Lung (tissue), 12 donors: Measurements from ENCODE around the gene COL9A3. TPM values are rescaled to one million over a fixed set of nuclear protein-coding genes. Genes with fewer than 3 reads are reported as not detected.

ENCODE experiments used
- ATAC-seq: fragments of 200-7000 bp; cut with Tn5 transposase; one replicate; pipeline ENCODE4 v1.9.1; 2020; ENCODE audit warnings: moderate number of reproducible peaks; ENCODE audit not compliant: insufficient read depth, low FRiP score
- DNase-seq, 3 donors: peaks; one replicate each; pipeline ENCODE4 v3.0.0-alpha.2; 2013 to 2017
- H3K27ac ChIP-seq, 2 donors: one replicate each; pipeline ENCODE4 v1.5.1; 2013; ENCODE audit warnings: mild to moderate bottlenecking in 2 of 2, moderate library complexity in 2 of 2, control low read depth in 1 of 2, inconsistent platforms in 1 of 2, low read depth in 1 of 2, low read length in 1 of 2
- H3K27me3 ChIP-seq, 3 donors: one replicate each; pipeline ENCODE4 v1.5.1; 2013; ENCODE audit warnings: low read length in 2 of 3; ENCODE audit not compliant: control insufficient read depth in 3 of 3, insufficient read depth in 3 of 3
- H3K36me3 ChIP-seq, 4 donors: one replicate each; pipeline ENCODE4 v1.5.1; 2013; ENCODE audit warnings: low read length in 4 of 4, mild to moderate bottlenecking in 1 of 4, moderate library complexity in 1 of 4; ENCODE audit not compliant: control insufficient read depth in 4 of 4, insufficient read depth in 4 of 4
- H3K4me1 ChIP-seq, 5 donors: one replicate each; pipeline ENCODE4 v1.5.1; 2013; ENCODE audit warnings: low read length in 5 of 5, mild to moderate bottlenecking in 2 of 5, moderate library complexity in 1 of 5; ENCODE audit not compliant: control insufficient read depth in 5 of 5, insufficient read depth in 5 of 5
- H3K4me3 ChIP-seq: one replicate; pipeline ENCODE4 v1.5.1; 2013; ENCODE audit warnings: mild to moderate bottlenecking, control low read depth, moderate library complexity
- H3K9ac ChIP-seq, 2 donors: one replicate each; pipeline ENCODE4 v1.5.1; 2013; ENCODE audit warnings: low read length in 2 of 2, control low read depth in 1 of 2; ENCODE audit not compliant: insufficient read depth in 1 of 2
- H3K9me3 ChIP-seq, 4 donors: one replicate each; pipeline ENCODE4 v1.5.1; 2013; ENCODE audit warnings: low read length in 3 of 4, mild to moderate bottlenecking in 1 of 4, moderate library complexity in 1 of 4; ENCODE audit not compliant: control insufficient read depth in 4 of 4, insufficient read depth in 3 of 4
- CTCF ChIP-seq: IDR thresholded peaks from 2 replicates; pipeline ENCODE4 v1.5.1; 2012; ENCODE audit warnings: mild to moderate bottlenecking; ENCODE audit errors: control extremely low read depth, extremely low read depth
- WGBS, 2 donors: extraction: QIAGEN DNeasy Blood & Tissue Kit; methylation state at CpG; one replicate each; pipeline ENCODE4 v1.1.7; 2013; 5-methylcytosine and 5-hydroxymethylcytosine counted together
- polyA plus RNA-seq, 2 donors: library from polyadenylated mRNA; stranded (reverse); fragments of 200-250 nt; gene quantifications; one replicate each; pipeline ENCODE4 v1.2.1, GENCODE V29; 2013
- total RNA-seq, 2 donors: library from RNA; depleted of rRNA in 1 of 2; stranded (reverse); fragments of >200 nt in 1 of 2; gene quantifications; one replicate each; pipeline ENCODE4 v1.2.1, GENCODE V29; 2014 to 2021
- donor health status: control.
- donor health status: control.
- donor health status: Bipolar disorder and iron deficiency.
- donor health status: healthy.
- donor health status: DM: yes; HTN: yes; CAD: no.

The COL9A3 gene
- total and polyA plus RNA-seq, 4 donors: 0.55 to 26.1 (median 4.0) TPM

- H3K27me3 ChIP-seq: peaks cover 0 to 13% (median 0%) of the 10 kb centered on the region in 3 donors
- H3K27ac ChIP-seq: no peak overlapping the region
- 92 to 94% methylated on average over 15 of the region's 15 CpGs for WGBS, 2 donors
- peaks cover 0 to 31% (median 4%) of the 10 kb centered on the region in 4 donors for H3K36me3 ChIP-seq
- H3K4me1 ChIP-seq: peaks cover 0 to 10% (median under 1%) of the 10 kb centered on the region in 5 donors
- ATAC-seq: no peak
- H3K9ac ChIP-seq: no peak overlapping the region
- TF ChIP-seq CTCF: no peak
- H3K9me3 ChIP-seq: no peaks in the 10 kb centered on the region
- DNase-seq: no peak
- no peak overlapping the region for H3K4me3 ChIP-seq
Measured at GRCh38 chr20:62882426-62882825, 65.6 kb downstream of the COL9A3 start.

GRCh38 chr20:62884556-62884955 lies 67.7 kb downstream of the COL9A3 start:
- Histone ChIP-seq H3K4me1 (no peaks in the 10 kb centered on the region), H3K27ac (no peak overlapping the region), H3K4me3 (no peak overlapping the region), H3K9me3 (no peaks in the 10 kb centered on the region), H3K36me3 (peaks cover 6 to 48% (median 10%) of the 10 kb centered on the region in 4 donors), H3K9ac (no peak overlapping the region), H3K27me3 (peaks cover 0 to 1% (median 0%) of the 10 kb centered on the region in 3 donors)
- WGBS, 2 donors: 77 to 83% methylated on average over 8 of the region's 8 CpGs
- ATAC-seq: no peak
- DNase-seq: no peak
- no peak for TF ChIP-seq CTCF

GRCh38 chr20:62885046-62885895 lies 68.4 kb downstream of the COL9A3 start:
- DNase-seq: no peak
- peaks cover 6 to 50% (median 10%) of the 10 kb centered on the region in 4 donors for H3K36me3 ChIP-seq
- H3K27me3 ChIP-seq: no peaks in the 10 kb centered on the region
- no peak for ATAC-seq
- H3K4me1 ChIP-seq: no peaks in the 10 kb centered on the region
- H3K9ac ChIP-seq: no peak overlapping the region
- no peak overlapping the region for H3K27ac ChIP-seq
- 86 to 90% methylated on average over 20 of the region's 20 CpGs for WGBS, 2 donors
- H3K4me3 ChIP-seq: no peak overlapping the region
- TF ChIP-seq CTCF: no peak
- no peaks in the 10 kb centered on the region for H3K9me3 ChIP-seq
